Measurements from ENCODE around the gene SPEG. TPM values are rescaled to one million over a fixed set of nuclear protein-coding genes. Genes with fewer than 3 reads are reported as not detected.
"Not testable (repeated sequence)": the region's sequence is repeated elsewhere in the genome, so short reads cannot be mapped to it uniquely, and the experiment has no call there.

SPEG gene
- total RNA-seq = 78.0 and 79.8 TPM in 2 replicates
- polyA plus RNA-seq (2012) = 57.8 TPM

- no peak for DNase-seq (ENCODE audit: low read depth)
Measured at GRCh38 chr2:219434718-219435525, at the start of gene SPEG. Gene SPEG, plus strand, starts transcription at chr2:219434843. Its CDS starts 135 bp downstream, at chr2:219434978.

GRCh38 chr2:219384859-219385258 is 49.8 kb upstream of the SPEG start:
- no peak for DNase-seq (ENCODE audit: low read depth)

DNA sequence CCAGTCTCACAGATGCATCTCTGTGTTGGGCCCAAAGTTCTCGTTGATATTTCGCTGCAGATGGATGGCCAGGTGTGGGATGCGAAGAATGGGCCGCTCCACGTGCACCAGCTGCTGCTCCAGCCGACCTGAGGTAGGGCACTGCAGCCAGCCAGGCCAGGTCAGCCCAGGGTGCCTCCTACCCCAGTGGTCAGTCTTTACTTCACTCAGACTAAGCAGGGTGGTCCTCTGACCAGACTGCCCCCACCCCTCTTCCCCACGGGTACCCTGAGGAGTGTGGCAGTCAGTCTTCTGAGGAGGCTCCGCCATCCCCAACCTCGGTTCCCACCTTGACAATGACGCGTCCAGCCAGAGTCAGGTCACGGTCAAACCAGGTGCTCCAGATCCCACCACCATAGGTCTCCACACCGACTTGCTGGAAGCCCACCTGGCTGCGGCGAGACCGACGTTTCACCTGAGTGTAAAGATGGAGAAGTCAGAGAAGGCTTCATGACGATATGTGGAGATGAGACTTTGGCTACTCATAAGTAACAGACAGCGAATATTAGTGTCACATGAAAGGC is 48.6 kb upstream of the SPEG start:
- no peak for DNase-seq (ENCODE audit: low read depth)

DNA sequence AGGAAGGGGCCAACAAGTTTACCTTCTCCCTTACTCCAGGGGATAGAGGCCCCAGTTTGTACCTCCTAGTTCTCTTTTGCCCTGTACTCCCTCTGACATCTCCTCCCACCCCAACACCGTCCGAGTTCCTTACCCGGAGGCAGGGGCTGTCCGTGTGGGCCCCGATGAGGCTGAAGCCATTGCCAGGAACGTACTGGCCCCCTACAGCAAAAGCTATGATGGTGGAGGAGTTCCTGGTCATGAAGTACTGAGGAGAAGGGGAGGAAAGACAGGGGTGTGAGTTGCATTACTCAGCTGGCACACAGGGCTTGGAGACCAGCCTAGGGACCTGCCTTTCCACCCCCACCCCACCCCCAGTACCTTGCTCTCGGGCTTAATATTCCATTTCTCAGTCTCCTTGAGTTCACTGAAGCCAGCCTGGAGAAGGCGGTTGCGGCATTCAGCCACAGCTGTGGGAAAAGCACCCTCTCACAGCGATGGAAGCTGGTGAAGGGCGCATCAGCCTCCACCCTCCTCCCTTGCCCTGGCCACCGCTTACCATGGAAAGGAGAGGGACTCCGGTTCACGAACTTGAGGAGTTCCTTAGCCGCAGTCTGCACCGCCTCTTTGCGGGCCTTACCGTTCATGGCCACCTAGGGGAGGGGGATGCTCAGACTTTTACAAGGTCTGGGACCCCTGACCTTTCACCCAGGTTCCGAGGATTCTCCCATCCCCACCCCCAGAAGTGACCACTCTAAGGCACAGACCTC is 47.9 kb upstream of the SPEG start:
- peak; percentile 9 for DNase-seq (ENCODE audit: low read depth)

DNA sequence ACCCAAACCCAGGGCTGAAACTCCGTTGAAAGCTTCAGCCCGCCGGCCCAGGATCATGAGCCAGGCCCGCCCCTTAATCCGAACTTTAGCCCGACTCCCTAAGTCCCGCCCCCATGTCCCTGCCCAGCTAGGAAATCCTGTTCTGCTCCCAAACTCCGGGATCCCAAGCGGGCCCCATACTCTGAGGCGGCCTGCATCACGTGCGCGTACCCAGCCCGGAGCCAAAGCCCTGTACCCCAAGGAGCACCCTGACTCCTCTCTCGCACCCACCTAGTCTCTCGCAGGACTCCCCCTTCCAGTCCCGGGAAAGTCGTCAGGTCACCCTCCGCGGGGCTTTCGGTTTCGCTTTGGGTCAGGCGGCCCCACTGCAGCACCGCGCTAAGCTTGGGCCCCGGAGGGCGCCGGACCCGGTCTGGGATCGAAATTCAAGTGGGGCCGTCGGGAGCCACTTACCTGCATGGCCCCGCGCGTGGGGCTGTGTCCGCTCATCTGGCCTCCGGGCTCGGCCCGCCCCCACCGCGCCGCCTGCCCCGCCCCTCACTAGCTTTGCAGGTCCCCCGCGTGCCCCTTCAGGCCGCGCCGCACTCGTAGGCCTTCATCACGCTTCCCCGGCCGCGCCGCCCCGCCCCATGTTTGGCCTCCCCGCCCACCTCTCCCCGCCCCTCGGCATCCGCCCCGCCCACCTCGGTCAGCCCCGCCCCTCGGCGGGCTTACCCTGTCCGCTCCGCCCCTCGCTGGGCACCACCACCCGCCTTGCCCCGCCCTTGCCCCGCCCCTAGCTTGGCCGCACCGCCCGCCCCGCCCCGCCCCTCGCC is 47.1 kb upstream of the SPEG start, which contains the start of gene DNPEP:
DNPEP (minus strand) TSS at position 607 of the 815 bp plus-strand sequence; CDS start at position 489, 118 bp downstream.
- DNase-seq (ENCODE audit: low read depth) = peak; percentile 92

GRCh38 chr2:219388121-219388906 is 46.3 kb upstream of the SPEG start:
- DNase-seq (ENCODE audit: low read depth) = peak; percentile 95

DNA sequence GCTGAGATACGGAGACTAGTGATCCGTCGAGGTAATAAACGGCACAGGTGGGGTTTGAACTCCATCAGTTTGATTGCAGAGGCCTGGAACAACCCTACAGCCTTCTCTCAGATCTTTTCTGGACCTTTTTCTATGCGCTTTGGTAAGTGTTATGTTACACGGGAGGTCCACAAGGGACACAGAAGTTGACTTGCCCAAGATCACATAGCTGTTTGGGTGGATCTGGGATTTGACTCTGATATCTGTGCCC is 45.8 kb upstream of the SPEG start:
- DNase-seq (ENCODE audit: low read depth) = no peak

DNA sequence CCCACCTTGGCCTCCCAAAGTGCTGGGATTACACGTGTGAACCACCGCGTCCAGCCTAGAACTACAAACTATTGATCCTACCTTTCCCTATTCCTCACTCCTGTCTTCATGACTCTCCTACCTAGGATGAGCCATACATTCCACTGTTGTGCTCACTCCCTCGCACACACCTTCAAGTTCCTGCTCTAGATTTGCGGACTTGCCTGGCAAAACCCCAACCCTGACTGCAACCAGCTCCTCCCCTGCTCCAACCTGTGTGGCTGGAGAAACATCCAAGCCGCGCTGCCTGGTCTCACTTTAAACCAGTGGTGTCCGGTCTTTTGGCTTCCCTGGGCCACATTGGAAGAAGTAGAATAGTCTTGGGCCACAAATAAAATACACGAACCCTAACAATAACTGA is 41.9 kb upstream of the SPEG start:
- no peak for DNase-seq (ENCODE audit: low read depth)

- not testable (repeated sequence) for DNase-seq (ENCODE audit: low read depth)
Measured at GRCh38 chr2:219395056-219395455, 39.6 kb upstream of the SPEG start.

DNA sequence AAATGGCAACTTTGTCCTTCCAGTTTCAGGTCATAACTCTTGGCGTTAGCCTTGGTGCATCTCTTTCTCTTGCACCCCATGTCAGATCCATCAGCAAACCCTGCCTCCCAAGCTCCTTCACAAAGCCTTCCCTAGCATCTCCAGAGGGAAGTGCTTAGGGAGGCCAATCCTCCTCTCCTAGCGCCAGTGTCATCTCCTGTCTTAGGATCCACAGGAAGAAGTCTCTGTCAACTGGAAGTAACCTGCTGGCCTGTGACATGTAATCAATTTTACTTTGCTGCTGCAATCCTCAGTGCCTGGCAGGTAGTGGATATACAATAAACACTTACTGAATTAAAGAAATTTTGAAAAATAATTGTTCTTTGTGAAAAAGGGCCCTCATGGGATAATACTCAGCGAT is 39.0 kb upstream of the SPEG start:
- no peak for DNase-seq (ENCODE audit: low read depth)

GRCh38 chr2:219396863-219397457 is 37.7 kb upstream of the SPEG start:
- DNase-seq (ENCODE audit: low read depth) = no peak

GRCh38 chr2:219398721-219399363 is 35.8 kb upstream of the SPEG start:
- DNase-seq (ENCODE audit: low read depth) = peak; percentile 73

DNA sequence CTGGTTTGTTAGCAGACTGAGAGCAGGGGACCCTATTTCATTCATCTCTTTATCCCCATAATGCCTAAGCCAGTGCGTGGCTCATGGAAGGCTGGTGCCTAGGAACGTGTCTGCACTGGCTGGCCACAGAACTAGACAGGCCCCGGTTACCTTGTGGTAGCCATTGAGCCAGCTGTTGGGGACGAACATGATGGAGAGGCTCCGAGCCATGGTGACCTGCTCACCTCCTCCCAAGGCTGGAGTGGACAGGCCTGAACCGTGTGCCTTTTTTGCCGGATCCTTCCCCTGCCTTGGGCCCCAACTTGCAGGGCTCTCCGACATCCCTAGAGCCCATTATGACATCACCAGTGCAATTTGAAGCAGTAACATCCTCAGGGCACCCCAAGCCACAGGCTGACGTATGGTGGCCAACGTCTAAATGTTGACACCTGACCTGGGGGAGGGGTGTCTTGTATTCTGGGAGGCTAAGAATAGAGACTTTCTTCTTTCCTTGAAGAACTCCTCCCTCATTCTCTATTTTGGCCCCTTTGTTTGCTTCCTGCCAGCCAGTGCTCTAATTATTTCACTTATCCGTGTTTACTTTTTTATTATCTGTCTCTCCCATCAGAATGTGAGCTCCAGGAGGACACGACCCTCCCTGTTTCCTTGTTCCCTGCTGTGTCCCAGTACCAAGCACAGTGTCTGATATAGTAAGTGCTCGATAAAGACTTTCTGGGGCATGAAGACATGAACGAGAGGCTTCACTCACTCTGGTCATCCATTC is 34.7 kb upstream of the SPEG start:
- peak; percentile 47 for DNase-seq (ENCODE audit: low read depth)

DNA sequence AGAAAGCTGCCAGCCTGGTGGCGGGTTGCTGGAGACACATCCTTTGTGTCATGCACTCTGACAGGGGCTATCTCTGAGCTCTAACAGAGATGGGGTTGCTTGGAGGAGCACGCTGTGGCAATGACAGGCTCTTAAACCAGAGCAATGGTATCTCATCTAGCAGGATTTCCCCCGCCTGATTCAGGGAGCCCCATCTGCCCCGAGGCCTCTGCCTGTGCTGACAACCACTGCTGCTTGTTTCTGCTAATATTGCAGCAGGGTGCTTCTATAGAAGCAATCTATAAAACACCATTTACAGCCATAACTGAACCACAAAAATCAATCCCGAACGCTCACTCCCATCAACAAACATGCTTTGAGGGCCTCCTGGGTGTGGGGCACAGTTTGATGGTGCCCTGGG is 34.1 kb upstream of the SPEG start:
- DNase-seq (ENCODE audit: low read depth) = no peak

DNA sequence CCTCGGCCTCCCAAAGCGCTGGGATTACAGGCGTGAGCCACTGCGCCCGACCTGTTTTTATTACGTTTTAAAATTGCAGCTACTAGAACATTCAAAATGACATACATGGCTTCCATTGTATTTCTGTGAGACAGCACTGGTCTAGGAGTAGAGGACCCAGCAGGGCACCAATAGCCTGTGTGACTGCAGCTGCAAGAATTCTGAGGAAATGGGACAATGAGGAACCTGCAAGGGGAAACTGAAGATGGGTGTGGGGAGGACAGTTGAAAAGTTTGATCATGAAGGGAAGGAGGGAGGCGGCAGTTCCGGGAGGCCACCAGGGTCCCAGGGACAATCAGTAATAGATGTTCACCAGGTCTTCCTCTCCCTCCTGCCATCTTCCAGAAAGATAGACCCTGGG is 33.0 kb upstream of the SPEG start:
- DNase-seq (ENCODE audit: low read depth) = no peak

DNA sequence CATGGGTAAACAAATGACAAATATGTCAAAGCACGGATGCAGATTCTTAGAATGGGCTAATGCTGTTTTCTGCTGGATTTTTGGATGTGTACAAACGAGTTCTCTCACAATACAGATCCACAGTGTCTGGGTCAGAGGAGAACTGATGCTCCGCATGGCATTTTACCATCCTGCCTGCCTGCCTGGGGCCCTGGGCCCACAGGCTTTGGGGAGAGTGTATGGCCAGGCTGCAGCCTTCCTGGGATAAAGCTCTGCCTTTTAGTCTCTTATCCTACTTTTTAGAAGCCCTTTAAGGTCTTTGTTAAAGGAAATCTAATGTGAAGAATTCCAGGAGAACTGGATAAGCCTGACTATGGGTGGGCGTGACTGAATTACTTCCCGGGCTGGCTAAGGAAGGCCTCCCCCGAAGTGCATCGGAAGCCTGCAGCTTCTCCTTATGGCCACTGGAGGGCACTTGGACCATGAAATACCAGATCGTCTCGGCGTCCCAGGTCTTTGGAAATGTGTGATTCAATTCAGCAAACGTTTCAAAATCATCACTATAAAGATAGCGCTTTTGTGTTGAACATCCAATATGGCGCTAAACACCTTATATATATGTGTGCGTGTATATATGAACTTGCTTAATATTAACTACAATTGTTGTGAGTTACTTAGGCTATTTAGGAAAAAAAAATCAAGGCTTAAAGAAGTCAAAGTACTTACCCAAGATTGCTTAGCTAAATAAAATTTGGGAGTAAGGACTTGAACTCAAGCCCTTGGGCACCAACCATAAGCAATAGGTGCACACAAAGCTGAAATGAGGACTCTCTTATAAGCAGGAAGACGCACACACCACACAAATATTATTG is 31.8 kb upstream of the SPEG start:
- DNase-seq (ENCODE audit: low read depth) = peak; percentile 83

GRCh38 chr2:219403861-219404260 is 30.8 kb upstream of the SPEG start:
- no peak for DNase-seq (ENCODE audit: low read depth)

- peak; percentile 97 for DNase-seq (ENCODE audit: low read depth)
Measured at GRCh38 chr2:219404291-219404910, 30.2 kb upstream of the SPEG start.

Measured in myocyte (in vitro differentiated cells).